NOMO-1 treated with DMSO at 0.1 percent for 48 hours (cell line): ENCODE data around the gene DACH2.
"Not testable (repeated sequence)": the region's sequence is repeated elsewhere in the genome, so short reads cannot be mapped to it uniquely, and the experiment has no call there.

Source experiments
- DNase-seq: peaks from one replicate; lab custom pipeline; 2025; ENCODE audit not compliant: unreplicated experiment; lab: John Stamatoyannopoulos, UW

DACH2 gene

DNA sequence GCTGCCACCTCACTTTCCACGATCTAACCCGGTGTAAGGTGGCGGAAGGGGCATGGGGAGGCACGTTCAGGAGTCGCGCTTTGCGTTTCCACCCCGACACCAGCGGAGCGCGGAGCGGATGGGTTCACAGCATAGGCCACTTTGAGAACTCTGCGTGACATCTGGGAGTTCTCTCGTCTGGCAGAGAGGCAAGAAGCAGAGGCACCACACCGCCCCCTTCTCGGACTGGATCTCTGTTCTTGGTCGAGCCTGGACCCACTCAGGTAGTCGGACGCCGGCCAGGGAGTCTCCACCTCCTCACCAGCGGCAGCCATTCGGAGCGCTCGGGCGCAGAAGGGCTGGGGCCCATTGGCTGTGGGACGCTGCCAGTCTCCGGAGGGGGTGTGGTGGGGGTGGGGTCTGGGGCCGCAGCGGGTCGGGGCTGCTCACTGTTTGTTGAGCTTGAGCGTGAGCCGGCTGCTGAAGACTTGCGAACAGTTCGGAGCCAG, at the start of gene DACH2:
Gene DACH2, plus strand, starts transcription at position 428 of the 488 bp plus-strand sequence.
- DNase-seq, result no peak

DNA sequence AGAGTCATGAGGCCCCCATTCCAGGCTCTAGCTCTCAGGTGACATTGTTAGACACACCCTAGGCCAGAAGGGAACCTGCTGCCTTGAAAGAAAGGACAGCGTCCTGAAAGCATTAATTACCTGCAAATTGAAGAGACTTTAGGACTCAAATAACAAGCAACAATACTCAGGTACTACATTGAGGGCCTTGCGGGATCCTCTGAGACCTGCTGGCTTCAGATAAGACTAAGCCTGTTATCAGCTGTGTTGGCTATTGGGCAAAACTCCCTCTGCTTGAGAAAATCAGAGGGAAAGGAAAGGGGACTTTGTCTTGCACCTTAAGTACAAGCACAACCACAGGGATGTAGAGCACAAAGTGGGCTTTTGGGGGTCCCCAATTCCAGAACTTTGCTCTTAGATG, 45.9 kb upstream of the DACH2 start:
- DNase-seq, result no peak

DNA sequence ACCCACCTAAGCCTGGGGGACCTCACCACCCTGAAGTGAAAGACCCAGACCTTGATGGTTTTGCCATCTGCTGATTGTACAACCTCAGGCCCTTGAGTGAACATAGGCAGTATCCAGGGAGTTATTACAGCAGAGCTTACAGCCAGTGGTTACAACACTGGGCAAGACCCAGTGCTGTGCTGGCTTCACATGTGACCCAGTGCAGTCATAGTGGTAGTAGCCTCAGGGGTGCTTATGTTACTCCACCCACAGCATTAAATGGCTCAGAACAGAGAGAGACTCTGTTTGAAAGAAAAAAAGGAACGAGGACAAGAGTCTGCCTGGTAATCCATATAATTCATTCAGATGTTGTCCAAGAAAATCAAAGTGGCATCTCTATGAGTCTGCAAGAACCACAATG, 45.2 kb upstream of the DACH2 start:
- no peak for DNase-seq

DNA sequence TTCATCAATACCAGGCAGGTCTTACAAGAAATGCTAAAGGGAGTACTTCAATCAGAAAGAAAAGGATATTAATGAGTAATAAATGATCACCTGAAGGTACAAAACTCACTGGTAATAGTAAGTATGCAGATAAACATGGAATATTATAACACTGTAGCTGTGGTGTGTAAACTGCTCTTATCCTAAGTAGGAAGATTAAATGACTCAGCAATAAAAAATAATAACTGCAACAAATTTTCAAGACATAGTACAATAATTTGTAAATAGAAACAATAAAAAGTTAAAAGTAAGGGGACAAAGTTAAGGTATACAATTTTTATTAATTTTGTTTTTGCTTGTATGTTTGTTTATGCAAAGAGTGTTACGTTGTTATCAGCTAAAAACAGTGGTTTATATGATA, 43.7 kb upstream of the DACH2 start:
- no peak for DNase-seq

DNA sequence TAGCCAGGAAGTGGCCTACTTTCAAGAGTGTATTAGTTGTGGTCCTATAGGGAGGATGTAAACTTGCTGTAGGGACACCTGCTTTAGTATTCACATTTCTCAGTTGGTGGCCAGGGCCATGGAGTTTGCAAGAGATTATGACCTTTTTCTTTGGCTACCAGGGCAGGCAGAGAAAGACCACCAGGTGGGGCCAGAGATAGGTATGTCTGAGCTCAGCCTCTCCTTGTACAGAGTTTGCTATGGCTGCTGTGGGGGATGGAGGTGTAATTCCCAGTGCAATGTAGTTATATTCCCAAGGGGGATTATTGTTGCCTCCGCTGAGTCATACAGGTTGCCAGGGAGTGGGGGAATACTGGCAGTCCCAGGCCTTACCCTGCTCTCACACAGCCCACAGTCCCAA, 26.3 kb upstream of the DACH2 start:
- no peak for DNase-seq

DNA sequence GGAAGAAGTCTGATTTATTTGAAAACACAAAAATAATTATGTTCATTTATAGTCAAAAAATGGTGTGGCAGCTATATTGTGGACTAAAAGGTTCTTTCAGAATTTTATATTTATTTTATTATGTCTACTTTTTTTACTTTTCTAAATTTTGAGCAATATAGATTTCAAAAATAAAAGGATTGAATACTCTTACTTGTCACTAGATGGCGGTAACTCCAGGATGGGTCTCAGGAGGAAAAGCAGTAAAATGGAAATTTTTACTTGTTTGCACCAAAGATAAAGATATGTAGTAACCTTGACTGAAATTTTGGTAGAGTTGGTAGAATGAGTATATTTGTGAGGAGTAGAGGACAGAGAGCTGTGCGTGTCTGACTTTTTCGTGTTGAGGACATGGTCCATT, 14.5 kb upstream of the DACH2 start:
- peak; percentile 20 for DNase-seq

DNA sequence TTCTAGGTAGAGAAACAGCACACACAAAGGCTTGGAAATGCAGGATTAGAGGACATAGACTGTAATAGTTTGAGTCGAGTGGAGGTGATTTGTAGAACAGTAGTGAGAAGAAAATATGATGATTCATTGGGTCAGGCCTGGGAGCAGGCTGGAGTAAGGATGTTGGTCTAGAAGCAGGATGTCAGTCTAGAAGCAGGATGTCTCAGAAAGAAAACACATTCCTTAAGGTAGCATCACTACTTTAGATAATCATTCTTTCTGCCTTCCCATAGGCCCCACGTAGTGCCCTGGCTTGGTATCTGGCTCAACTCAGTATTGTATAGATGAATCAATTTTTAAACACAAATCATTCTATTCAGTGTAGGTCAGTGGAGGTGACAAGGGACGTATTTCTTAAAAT, 11.2 kb upstream of the DACH2 start:
- DNase-seq, result no peak

DNA sequence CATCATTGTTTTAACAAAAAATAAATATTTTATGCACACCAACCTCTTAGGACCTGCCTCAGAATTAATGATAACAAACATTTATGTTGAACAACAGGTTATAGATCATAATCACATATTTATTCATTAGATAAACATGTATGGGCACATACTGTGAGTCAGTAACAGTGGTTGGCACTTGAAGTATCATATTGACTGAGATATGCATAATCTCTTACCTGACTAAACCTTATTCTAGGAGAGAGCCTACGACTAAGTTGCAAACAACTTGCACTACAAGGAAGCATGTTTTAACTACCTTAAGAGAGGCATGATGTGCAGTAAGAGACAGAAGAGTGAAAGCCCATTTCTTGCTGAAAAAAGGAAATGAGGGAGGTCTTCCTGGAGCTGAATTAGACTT, 6.5 kb upstream of the DACH2 start:
- DNase-seq, result no peak

DNA sequence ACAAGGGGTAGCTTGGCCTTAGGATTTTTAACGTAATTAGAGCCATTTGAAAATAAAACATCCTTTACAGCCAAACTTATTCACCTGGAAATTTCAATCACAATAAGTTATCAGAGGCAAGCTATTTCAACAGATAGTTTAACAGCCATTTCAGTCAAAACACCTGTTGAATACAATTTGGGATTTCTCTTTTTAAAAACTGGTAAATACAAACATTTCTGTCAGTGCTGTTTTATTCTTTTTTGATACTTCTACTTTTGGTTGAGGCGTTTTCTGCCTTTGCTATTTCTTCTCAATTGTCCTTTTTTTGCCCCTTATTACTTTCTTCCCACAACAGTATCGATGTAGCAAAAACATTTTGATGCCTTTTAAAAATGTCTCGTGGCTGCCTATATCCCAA, 2.1 kb upstream of the DACH2 start:
- no peak for DNase-seq

DNA sequence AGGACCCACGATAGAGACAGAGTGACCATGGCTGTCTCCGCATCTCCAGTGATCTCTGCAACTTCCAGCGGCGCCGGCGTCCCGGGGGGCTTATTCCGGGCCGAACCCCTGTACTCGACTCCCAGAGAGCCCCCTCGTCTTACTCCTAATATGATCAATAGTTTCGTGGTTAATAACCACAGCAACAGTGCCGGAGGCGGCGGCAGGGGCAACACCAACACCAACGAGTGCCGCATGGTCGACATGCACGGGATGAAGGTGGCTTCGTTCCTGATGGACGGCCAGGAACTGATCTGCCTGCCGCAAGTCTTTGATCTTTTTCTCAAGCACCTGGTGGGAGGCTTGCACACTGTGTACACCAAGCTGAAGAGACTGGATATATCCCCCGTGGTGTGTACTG, 343 bp downstream of the DACH2 start:
- DNase-seq, result no peak

DNA sequence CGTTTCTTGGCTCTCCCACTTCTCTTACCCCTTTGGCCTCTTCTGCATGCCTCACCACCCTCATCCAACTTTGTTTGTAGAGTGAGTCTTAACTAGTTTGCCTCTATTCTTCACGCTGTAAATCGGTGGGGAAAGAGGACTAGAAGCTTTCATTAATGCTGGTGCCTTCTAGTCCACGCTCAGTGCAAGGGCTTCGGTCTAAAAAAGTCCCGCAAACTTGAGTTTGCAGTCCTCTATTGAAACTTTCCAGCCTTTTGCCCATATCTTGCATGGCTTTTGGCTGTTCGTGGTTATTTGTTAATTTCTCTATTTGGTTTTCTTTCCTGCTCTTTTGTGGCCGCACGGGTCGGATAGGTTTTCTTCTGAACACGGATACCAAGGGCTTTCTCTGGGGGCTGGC, 868 bp downstream of the DACH2 start:
- no peak for DNase-seq

DNA sequence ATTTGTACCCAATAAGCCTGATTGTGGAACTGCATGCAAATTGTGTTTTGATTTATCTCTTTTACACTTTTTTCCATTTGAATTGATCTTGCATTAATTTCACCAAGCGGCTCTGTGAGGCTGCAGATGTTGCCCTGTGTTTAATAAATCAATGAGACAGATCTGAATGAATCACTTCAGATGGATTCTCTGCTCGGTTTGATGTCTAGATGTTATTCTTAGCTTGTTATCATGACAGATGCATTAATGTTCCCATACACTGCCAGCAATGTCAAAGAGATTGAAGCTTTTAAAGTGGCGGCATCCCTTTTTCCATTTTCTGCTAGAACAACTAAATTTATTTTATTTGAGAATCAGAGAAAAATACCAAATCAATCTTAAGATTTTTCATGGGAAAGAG, 6.3 kb downstream of the DACH2 start:
- no peak for DNase-seq

DNA sequence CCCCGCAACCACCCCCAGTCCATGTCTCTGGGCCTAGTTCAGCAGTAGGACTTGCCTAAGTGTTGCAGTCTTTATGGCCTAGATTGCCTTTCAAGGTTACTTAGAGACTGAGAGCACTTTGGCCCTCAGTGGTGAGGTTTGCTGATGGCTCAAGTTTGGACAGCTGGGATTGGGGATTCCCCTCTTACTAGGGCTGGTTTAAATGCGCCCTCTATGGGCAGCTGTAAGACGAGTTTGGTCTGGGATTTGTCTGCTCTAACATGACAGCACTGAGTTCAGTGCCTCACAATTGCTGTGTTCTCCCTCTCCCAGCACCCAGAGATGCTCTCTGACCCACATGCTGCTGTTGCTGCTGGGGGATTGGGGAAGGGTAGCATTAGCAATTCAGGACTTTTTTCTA, 23.1 kb downstream of the DACH2 start:
- no peak for DNase-seq

DNA sequence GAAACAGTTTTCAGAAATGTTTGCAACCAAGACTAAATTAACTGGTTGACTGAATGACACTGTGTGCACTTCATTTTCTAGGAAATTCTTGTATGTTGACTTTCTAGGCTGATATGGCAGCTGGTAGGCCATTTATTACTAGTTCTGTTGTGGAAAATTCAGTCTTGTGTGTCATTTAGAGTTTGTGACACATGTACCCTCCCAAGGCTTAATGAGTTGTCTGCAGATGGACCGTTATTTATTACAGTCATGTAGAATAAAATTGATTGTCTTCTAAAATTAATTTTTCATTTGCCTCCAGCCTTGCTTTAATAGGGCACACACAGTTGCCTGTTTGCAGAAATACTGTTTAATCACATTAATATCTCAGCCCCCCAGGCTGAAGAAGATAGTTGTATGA, 30.7 kb downstream of the DACH2 start:
- no peak for DNase-seq

DNA sequence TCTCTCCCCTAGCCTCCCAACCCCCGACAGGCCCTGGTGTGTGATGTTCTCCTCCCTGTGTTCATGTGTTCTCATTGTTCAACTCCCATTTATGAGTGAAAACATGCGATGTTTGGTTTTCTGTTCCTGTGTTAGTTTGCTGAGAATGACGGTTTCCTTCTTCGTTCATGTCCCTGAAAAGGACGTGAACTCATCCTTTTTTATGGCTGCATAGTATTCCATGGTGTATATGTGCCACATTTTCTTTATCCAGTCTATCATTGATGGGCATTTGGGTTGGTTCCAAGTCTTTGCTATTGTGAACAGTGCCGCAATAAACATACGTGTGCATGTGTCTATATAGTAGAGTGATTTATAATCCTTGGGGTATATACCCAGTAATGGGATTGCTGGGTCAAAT, 33.1 kb downstream of the DACH2 start:
- not testable (repeated sequence) for DNase-seq

DNA sequence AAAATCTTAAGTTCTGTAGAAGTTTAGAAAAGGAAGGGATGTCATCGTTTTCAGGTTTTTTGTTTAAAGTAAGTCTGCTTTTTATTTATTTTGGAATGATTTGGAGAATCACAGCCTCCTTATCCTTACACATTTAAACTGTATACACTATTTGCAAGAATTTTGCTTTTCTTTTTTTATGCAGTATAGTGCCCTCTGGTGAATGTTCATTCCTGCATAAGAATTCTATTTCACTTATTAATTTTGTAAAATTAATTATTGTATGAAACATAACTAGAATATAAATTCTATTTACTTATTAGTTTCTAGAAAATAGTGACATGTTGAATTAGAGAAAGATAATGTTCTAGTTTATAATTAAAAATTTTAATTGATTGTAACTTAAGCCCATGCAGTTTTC, 44.6 kb downstream of the DACH2 start:
- no peak for DNase-seq

DNA sequence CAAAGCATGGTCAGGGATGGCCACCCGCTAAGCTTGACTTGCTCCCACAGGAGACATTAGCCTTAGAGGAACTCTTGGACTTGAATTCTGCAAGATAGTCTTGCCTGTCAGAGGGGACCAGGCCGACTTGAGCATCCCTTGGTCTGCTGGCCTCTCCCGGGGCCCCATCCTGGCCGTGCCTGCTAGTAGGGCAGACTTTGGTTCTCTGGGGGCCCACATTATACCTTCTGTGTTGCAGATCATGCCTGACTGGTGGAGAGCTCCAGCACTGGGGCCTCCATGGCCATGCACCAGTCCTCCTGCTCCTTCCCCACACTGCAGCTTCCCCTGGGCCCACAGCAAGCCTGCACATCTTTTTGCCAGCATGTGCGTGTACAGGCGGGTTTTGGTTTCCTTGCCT, 46.5 kb downstream of the DACH2 start:
- DNase-seq, result no peak

DNA sequence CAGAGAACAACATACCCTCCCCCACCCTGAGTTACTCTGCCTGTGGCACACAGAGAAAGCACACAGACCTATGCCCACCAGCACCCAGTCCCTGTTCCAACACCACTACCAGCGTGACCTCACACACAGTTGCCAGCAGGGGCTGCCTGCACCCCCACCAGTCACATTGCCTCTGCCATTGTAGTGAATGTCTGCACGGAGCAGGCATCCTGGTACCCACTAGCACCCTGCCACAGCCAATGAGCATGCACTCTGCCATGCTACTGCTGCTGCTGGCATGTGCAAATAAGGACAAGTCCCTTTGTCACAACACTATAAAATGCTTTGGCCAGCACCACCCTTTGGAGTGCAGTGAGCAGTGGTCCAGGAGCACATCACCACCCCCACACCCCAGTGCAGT, 47.1 kb downstream of the DACH2 start:
- no peak for DNase-seq

DNA sequence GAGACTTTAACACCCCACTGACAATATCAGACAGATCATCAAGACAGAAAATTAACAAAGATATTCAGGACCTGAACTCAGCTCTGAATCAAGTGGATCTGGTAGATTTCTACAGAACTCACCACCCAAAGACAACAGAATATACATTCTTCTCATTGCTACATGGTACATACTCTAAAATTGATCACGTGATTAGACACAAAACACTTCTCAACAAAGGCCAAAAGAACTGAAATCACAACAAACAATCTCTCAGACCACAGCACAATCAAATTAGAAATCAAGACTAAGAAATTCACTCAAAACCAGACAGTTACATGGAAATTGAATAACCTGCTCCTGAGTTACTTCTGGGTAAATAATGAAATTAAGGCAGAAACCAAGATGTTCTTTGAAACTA, 49.6 kb downstream of the DACH2 start:
- DNase-seq, result no peak

DNA sequence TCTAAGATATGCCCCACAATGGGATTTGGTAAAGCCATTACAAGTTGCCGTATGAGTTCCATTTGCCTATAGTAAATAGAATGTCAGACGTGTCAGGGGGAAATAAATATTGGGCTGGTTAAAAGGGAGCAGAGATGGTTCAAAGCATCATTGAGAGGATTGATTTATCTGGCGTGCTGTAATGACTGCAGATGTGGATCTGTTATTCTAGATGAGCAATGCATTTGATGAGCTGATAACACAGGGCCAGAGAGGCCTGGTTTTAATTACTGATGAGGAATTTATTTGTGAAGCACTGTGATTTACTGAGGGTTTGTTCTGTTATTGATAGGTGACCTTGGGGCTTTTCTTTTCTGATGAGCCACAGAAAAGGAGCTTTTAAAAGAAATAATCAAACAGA, 62.5 kb downstream of the DACH2 start:
- DNase-seq, result no peak

DNA sequence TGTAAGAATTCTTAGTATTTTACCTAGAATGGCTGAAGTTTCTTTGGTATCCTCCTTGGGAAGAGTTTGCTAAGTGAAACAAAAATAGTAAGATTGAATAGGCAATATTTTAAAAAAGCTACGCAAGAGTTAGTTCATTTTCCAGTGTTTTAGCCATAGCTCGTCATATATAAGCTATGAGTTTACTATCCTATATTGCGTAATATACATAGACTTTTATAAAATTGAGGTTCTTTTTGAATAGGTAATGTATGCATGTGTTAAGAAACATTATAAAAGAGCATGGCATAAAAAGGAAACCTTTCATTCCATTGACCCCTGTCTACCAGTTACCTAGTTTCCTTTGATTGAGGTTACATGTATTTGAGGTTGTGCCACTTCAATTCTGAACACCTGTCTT, 67.0 kb downstream of the DACH2 start:
- no peak for DNase-seq

DNA sequence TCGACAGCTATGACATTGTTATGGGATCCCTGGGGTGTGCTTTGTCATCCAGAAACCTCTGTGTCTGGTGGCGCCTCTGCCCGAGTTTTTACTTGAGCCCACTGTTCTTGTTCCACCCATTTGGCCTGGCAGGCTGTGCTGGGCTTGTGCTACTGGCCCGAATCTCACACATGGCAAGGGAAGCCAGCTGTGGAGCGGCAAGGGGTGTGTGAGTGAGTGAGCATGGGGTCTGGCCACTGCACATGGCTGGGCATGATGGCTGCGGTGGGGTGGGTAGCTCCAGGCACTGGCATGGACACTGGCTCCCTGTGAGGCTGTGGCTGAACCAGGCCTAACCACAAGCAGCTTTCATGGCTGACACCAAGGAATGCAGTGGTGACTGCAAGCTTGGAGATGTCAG, 89.2 kb downstream of the DACH2 start:
- no peak for DNase-seq

DNA sequence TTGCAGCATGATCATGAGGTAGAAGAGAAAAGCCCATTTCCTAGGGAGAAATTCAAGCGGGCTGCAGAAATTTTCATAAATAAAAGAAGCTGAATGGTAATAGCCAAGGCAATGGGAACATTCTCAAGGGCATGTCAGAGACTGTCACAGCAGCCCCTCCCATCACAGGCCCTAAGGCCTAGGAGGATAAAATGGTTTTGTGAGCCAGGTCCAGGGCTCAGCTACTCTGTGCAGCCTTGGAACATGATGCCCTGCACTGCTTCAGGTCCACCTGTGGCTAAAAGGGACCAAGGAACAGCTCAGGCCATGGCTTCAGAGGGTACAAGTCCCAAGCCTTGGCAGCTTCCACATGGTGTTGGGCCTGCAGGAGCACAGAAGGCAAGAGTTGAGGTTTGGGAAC, 93.3 kb downstream of the DACH2 start:
- DNase-seq, result no peak

DNA sequence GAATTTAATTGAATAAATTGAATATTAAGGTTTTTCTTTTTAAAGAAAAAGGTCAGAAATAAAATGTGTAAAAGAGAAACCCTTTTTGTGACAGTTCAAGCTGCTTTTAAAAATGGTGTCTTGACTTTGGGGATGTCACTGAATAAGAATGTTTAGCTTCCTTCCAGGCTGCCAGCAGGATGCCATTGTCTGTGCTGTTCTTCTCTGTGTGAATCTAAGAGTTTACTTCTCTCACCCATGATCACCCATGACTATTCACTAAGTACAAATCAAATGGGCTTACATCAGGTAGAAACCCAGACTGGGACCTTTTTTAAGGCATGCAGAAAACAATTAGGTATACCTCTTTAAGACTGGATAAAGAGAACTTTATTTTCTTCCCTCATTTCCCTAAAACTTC, 115.3 kb downstream of the DACH2 start:
- no peak for DNase-seq
